Measurements from ENCODE around the gene MX2. TPM values are rescaled to one million over a fixed set of nuclear protein-coding genes. Genes with fewer than 3 reads are reported as not detected.

Gene MX2
- total and polyA plus RNA-seq, 4 donors: 0.69 to 4.7 (median 2.2) TPM

- DNase-seq (ENCODE audit: low spot score): no peak
- 91% methylated on average over 4 of the region's 4 CpGs for WGBS
- Histone ChIP-seq H3K9ac (ENCODE audit: low read depth in 1 of 2, low read length in 2 of 2) (no peak overlapping the region), H3K27ac (ENCODE audit: low read depth in 1 of 2, low read length in 2 of 2) (no peak overlapping the region), H3K9me3 (ENCODE audit: control insufficient read depth in 4 of 4, low read length in 3 of 4) (peaks cover 0 to 3% (median under 1%) of the 10 kb centered on the region in 4 donors), H3K27me3 (ENCODE audit: control insufficient read depth in 4 of 4, insufficient read depth in 4 of 4, low read length in 3 of 4) (peaks cover 0 to 6% (median 0%) of the 10 kb centered on the region in 4 donors), H3K36me3 (ENCODE audit: control insufficient read depth in 4 of 4, insufficient read depth in 3 of 4, low read depth in 1 of 4, low read length in 3 of 4) (no peaks in the 10 kb centered on the region), H3K4me1 (ENCODE audit: control insufficient read depth in 4 of 4, insufficient read depth in 4 of 4, low read length in 3 of 4) (no peaks in the 10 kb centered on the region), H3K4me3 (ENCODE audit: low read depth in 1 of 3, low read length in 3 of 3) (no peak overlapping the region)
- TF ChIP-seq REST (IDR thresholded peaks at IDR 0.05) (no peak), GABPA (IDR thresholded peaks at IDR 0.05 in 1 of 2, conservative IDR thresholded peaks at IDR 0.05 in 1 of 2) (no peak), SP1 (IDR thresholded peaks at IDR 0.05) (no peak), NR2F2 (IDR thresholded peaks at IDR 0.05) (no peak), JUND (IDR thresholded peaks at IDR 0.05) (no peak), FOXA2 (IDR thresholded peaks at IDR 0.05) (no peak), RXRA (IDR thresholded peaks at IDR 0.05) (no peak), CTCF (IDR thresholded peaks at IDR 0.05; ENCODE audit: low read depth, low read length, missing input control) (no peak)
Observed at GRCh38 chr21:41342035-41342434, 19.8 kb upstream of the MX2 start.

DNA sequence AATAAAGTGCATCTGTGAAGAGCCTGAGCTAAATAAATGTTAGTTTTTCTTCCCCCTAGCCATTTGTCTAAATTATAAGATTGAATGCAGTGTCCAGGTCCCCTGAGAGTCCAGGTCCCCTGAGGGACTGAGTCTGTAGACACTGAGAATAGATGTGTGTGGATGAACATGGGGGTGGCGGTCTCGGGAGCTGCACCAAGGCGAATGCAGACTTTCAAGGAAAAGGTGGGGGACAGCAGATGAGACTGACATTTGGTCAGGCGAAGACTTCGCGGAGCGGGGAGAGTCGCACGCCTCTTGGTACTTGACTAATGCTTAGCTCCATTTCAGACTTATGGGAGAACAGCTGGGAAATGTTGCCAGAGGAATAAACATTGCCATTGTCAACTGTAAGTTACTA is 17.7 kb upstream of the MX2 start:
- 92% methylated on average over 9 of the region's 9 CpGs for WGBS
- Histone ChIP-seq H3K9me3 (ENCODE audit: control insufficient read depth in 4 of 4, low read length in 3 of 4) (peaks cover 0 to 3% (median under 1%) of the 10 kb centered on the region in 4 donors), H3K4me3 (ENCODE audit: low read depth in 1 of 3, low read length in 3 of 3) (no peak overlapping the region), H3K9ac (ENCODE audit: low read depth in 1 of 2, low read length in 2 of 2) (no peak overlapping the region), H3K4me1 (ENCODE audit: control insufficient read depth in 4 of 4, insufficient read depth in 4 of 4, low read length in 3 of 4) (no peaks in the 10 kb centered on the region), H3K36me3 (ENCODE audit: control insufficient read depth in 4 of 4, insufficient read depth in 3 of 4, low read depth in 1 of 4, low read length in 3 of 4) (no peaks in the 10 kb centered on the region), H3K27ac (ENCODE audit: low read depth in 1 of 2, low read length in 2 of 2) (no peak overlapping the region), H3K27me3 (ENCODE audit: control insufficient read depth in 4 of 4, insufficient read depth in 4 of 4, low read length in 3 of 4) (peaks cover 0 to 6% (median 0%) of the 10 kb centered on the region in 4 donors)
- DNase-seq (ENCODE audit: low spot score): no peak
- TF ChIP-seq YY1 (IDR thresholded peaks at IDR 0.05) (no peak), RXRA (IDR thresholded peaks at IDR 0.05) (no peak), REST (IDR thresholded peaks at IDR 0.05) (no peak), FOXA1 (IDR thresholded peaks at IDR 0.05) (no peak), HNF4G (IDR thresholded peaks at IDR 0.05) (no peak), NR2F2 (IDR thresholded peaks at IDR 0.05) (no peak), HNF4A (conservative IDR thresholded peaks at IDR 0.05) (no peak), FOXA2 (IDR thresholded peaks at IDR 0.05) (no peak), EGR1 (IDR thresholded peaks at IDR 0.05; ENCODE audit: low read depth in 2 of 2) (no peak), JUND (IDR thresholded peaks at IDR 0.05) (no peak), SP1 (IDR thresholded peaks at IDR 0.05) (no peak), GABPA (IDR thresholded peaks at IDR 0.05 in 1 of 2, conservative IDR thresholded peaks at IDR 0.05 in 1 of 2) (no peak), RAD21 (IDR thresholded peaks at IDR 0.05) (no peak), CTCF (IDR thresholded peaks at IDR 0.05; ENCODE audit: low read depth, low read length, missing input control) (no peak)
- TF ChIP-seq, protein P1, sequence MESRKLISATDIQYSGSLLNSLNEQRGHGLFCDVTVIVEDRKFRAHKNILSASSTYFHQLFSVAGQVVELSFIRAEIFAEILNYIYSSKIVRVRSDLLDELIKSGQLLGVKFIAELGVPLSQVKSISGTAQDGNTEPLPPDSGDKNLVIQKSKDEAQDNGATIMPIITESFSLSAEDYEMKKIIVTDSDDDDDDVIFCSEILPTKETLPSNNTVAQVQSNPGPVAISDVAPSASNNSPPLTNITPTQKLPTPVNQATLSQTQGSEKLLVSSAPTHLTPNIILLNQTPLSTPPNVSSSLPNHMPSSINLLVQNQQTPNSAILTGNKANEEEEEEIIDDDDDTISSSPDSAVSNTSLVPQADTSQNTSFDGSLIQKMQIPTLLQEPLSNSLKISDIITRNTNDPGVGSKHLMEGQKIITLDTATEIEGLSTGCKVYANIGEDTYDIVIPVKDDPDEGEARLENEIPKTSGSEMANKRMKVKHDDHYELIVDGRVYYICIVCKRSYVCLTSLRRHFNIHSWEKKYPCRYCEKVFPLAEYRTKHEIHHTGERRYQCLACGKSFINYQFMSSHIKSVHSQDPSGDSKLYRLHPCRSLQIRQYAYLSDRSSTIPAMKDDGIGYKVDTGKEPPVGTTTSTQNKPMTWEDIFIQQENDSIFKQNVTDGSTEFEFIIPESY (IDR thresholded peaks at IDR 0.05): no peak
- TF ChIP-seq, protein P2, sequence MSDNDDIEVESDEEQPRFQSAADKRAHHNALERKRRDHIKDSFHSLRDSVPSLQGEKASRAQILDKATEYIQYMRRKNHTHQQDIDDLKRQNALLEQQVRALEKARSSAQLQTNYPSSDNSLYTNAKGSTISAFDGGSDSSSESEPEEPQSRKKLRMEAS (IDR thresholded peaks at IDR 0.05): no peak
